DMS 273 treated with DMSO at 0.1 percent for 48 hours (cell line): ENCODE data around the gene SLC10A7.

ENCODE experiments used
- DNase-seq: peaks from one replicate; lab custom pipeline; 2025; lab: John Stamatoyannopoulos, UW

SLC10A7 gene

GRCh38 chr4:146210890-146211289, 310.9 kb downstream of the SLC10A7 start:
- no peak for DNase-seq

DNA sequence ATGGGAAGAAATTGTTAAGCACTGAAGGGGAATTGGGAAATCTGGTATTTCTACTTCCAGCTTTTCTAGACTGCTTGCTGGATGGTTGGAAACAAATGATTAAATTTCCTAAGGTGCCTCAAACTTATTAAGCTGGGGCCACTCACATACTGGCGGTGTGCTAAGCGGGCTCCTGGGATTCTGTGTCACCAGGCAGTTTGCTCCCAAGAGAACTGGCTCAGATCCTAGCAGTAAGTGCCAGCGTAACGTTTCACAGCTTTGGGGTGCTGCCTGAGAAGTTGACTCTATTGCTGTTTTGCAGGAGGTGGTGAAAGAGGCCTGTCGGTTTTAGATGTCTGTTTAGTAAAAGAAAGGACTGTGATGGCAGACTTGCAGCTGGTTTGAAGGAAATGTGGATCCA, 314.3 kb downstream of the SLC10A7 start:
- DNase-seq: no peak
